ENCODE results near the gene NLRP3.

DNA sequence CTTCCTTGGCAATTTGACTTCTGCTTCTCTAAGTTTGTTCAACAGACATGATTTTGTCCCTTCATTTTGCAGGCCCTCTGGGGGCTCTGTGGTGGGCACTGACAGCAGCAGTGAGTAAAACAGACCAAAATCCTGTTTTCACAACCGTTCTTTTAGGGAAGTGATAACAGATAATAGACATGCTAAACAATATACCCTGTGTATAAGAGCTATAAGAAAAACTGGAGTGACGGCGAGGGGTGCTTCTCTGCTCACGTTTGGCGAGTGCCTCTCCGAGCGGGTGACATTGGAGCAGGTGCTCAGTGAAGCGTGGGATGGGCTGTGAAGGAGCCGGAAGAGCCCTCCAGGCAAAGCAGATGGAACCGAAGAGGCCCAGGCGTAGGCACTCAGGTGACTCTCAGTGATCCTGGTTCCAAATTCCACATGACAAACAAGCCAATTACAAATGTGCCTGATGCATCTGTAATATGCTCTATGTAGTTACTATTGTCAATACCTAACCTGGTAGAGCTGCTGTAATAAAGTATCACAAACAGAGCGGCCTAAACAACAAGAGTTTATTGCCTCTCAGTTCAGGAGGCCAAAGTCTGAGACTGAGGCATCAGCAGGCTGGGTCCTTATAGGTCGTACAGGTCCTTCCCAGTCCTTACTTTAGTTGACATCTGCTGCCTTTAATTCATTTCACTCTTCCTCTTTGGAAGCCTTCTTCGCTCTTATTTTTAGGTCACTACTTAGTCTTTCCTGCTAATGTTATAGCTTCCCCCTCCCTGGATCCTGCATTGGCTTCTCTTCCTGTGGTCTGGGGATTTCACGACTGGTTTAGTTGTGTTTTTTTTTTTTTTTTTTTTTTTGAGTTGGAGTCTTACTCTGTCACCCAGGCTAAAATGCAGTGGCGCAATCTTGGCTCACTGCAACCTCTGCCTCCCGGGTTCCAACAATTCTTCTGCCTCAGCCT lies 21.9 kb downstream of the NLRP3 start:
- TF ChIP-seq POLR2AphosphoS5 (IDR thresholded peaks at IDR 0.05; ENCODE audit: low read depth, low read length), result no peak
- no peak for TF ChIP-seq TAF1 (IDR thresholded peaks at IDR 0.05; ENCODE audit: borderline replicate concordance, low read depth, low read length)
